ENCODE data around the gene SBK3.
"Not testable (repeated sequence)": the region's sequence is repeated elsewhere in the genome, so short reads cannot be mapped to it uniquely, and the experiment has no call there.

Gene SBK3

GRCh38 chr19:55535965-55536350 lies 9.4 kb downstream of the SBK3 start:
- Histone ChIP-seq H3K9ac (no peak overlapping the region), H3K9me3 (no peaks in the 10 kb centered on the region), H3K4me1 (peaks cover 12% of the 10 kb centered on the region; the same call in 1 of the 2 replicates), H3K27ac (0 out of 2 replicates have a peak overlapping the region, but pooled peaks have one; percentile 9), H3K36me3 (no peaks in the 10 kb centered on the region), H3K4me2 (no peak overlapping the region), H3K4me3 (no peak overlapping the region), H4K20me1 (no peaks in the 10 kb centered on the region), H3K27me3 (no peaks in the 10 kb centered on the region)
- TF ChIP-seq Cebpa-rat (IDR thresholded peaks at IDR 0.05) = no peak

DNA sequence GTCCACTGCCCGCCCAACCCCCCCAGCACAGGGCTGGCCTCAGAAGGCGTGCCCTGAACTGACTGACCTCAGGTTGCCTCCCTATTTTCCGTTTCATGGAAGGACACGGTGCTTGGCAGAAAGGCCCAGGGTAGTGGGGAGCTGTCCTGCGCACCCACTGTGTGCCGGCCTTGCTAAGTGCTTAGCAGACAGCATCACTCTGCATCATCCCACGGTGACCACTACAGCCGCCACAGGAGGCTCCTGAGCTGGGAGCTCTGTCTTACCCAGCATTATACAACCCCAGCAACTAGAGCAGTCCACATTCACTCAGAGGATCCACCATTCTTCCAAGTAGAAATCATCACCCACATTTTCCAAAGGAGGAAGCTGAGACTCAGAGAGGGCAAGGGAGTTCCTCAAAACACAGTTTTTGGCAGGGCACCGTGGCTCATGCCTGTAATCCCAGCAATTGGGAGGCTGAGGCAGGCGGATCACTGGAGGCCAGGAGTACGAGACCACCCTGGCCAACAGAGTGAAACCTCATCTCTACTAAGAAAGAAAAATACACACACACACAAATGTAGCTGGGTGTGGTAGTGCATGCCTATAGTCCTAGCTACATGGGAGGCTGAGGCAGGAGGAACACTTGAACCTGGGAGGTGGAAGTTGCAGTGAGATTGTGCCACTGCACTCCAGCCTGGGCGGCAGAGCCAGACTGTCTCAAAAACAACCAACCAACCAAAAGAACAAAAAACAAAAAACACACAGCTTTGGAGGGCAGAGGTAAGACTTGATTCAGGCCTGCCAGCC lies 10.0 kb downstream of the SBK3 start:
- Histone ChIP-seq H3K4me1 (peaks cover 15% of the 10 kb centered on the region; the same call in 1 of the 2 replicates), H3K9me3 (no peaks in the 10 kb centered on the region), H3K9ac (no peak overlapping the region), H3K4me3 (no peak overlapping the region), H3K36me3 (no peaks in the 10 kb centered on the region), H3K27me3 (no peaks in the 10 kb centered on the region), H3K27ac (peak overlapping the region; percentile 9; the same call in 1 of the 2 replicates), H3K4me2 (no peak overlapping the region), H4K20me1 (no peaks in the 10 kb centered on the region)
- TF ChIP-seq Cebpa-rat (IDR thresholded peaks at IDR 0.05) = no peak

DNA sequence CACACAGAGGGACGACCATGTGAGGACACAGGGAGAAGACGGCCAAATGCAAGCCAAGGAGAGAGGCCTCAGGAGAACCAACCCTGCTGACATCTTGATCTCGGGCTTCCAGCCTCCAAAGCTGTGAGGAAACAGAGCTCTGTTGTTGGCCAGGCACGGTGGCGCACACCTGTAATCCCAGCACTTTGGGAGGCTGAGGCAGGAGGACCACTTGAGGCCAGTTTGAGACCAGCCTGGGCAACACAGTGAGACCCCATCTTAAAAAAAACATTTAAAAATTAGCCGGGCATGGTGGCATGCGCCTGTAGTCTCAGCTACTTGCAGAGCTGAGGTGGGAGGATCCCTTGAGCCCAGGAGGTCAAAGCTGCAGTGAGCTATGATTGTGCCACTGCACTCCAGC lies 11.1 kb downstream of the SBK3 start:
- not testable (repeated sequence) for H4K20me1 ChIP-seq, H3K27me3 ChIP-seq, H3K9ac ChIP-seq, H3K4me2 ChIP-seq, H3K36me3 ChIP-seq, H3K27ac ChIP-seq, H3K9me3 ChIP-seq, H3K4me3 ChIP-seq
- peaks cover 24% of the 10 kb centered on the region for H3K4me1 ChIP-seq

DNA sequence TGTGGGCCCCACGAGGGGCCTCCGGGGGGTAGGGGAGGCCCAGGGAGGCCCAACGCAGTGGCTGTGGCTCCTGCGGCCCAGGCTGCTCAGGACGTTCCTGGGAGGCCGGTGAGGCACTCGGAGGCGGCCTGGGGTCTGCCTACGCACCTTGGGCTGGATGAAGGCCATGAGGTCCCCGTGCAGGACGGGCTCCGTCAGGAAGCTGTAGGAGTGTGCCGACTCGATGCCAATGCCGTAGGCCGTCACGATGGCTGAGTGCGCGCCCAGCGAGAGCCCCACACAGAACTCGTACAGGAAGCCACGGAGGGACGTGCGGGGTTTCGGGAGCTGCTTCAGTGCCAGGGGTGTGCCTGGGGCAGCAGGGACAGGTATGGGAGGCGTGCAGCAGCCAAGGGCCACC lies 14.3 kb downstream of the SBK3 start:
- H3K9me3 ChIP-seq = no peaks in the 10 kb centered on the region
- no peaks in the 10 kb centered on the region for H3K27me3 ChIP-seq
- peaks cover 24% of the 10 kb centered on the region for H3K4me1 ChIP-seq
- H3K4me3 ChIP-seq = no peak overlapping the region
- no peaks in the 10 kb centered on the region for H4K20me1 ChIP-seq
- peak overlapping the region; percentile 35 for H3K27ac ChIP-seq
- H3K9ac ChIP-seq = no peak overlapping the region
- 0 out of 2 replicates have a peak overlapping the region, but pooled peaks have one; percentile 19 for H3K4me2 ChIP-seq
- no peaks in the 10 kb centered on the region for H3K36me3 ChIP-seq
- TF ChIP-seq Cebpa-rat (IDR thresholded peaks at IDR 0.05) = no peak

GRCh38 chr19:55529636-55530234 lies 15.6 kb downstream of the SBK3 start:
- Histone ChIP-seq H3K27me3 (no peaks in the 10 kb centered on the region), H3K36me3 (no peaks in the 10 kb centered on the region), H3K4me1 (peaks cover 24% of the 10 kb centered on the region), H3K9ac (no peak overlapping the region), H3K4me2 (peak overlapping the region; percentile 34), H3K9me3 (no peaks in the 10 kb centered on the region), H3K27ac (peak overlapping the region; percentile 55), H3K4me3 (no peak overlapping the region), H4K20me1 (no peaks in the 10 kb centered on the region)
- no peak for TF ChIP-seq Cebpa-rat (IDR thresholded peaks at IDR 0.05)

- Histone ChIP-seq H3K9ac (no peak overlapping the region), H3K27ac (no peak overlapping the region), H3K4me2 (no peak overlapping the region), H4K20me1 (no peaks in the 10 kb centered on the region), H3K27me3 (no peaks in the 10 kb centered on the region), H3K36me3 (no peaks in the 10 kb centered on the region), H3K4me1 (peaks cover 24% of the 10 kb centered on the region), H3K9me3 (no peaks in the 10 kb centered on the region), H3K4me3 (no peak overlapping the region)
- no peak for TF ChIP-seq Cebpa-rat (IDR thresholded peaks at IDR 0.05)
Observed at GRCh38 chr19:55528030-55528803, 17.1 kb downstream of the SBK3 start.

DNA sequence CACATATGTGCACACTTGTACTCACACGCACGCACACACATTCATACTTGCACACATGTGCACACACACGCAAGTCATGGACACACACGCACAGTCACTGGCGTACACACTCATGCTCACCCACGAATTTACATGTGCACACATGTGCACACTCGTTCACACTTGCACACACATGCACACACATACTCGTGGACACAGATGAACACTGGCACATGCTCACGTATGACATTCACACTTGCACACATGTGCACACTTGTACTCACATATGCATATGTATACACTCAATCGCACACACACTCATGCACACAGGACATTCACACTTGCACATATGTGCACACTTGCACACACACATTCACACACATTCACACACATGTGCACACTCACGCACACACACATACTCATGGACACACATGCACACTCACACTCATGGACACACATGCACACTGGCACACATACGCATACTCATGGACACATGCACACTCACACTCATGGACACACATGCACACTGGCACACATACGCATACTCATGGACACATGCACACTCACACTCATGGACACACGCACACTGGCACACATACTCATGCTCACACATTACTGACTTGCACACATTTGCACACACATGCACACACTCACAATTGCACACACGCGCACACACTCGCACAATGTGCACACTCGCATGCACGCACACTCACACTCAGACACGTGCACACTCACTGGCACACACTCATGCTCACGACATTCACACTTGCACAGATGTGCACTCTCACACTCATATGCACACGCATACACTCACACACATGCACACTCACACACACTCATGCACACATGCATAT lies 17.9 kb downstream of the SBK3 start:
- Histone ChIP-seq H3K9me3 (no peaks in the 10 kb centered on the region), H3K4me1 (peaks cover 24% of the 10 kb centered on the region), H3K27ac (no peak overlapping the region), H3K36me3 (no peaks in the 10 kb centered on the region), H3K27me3 (no peaks in the 10 kb centered on the region), H3K4me3 (no peak overlapping the region), H3K4me2 (no peak overlapping the region), H4K20me1 (no peaks in the 10 kb centered on the region), H3K9ac (no peak overlapping the region)
- no peak for TF ChIP-seq Cebpa-rat (IDR thresholded peaks at IDR 0.05)

GRCh38 chr19:55526216-55527196 lies 18.8 kb downstream of the SBK3 start:
- no peaks in the 10 kb centered on the region for H3K36me3 ChIP-seq
- TF ChIP-seq Cebpa-rat (IDR thresholded peaks at IDR 0.05) = no peak
- no peaks in the 10 kb centered on the region for H3K27me3 ChIP-seq
- H3K4me2 ChIP-seq = no peak overlapping the region
- H3K4me1 ChIP-seq = peaks cover 24% of the 10 kb centered on the region
- H3K9me3 ChIP-seq = no peaks in the 10 kb centered on the region
- no peaks in the 10 kb centered on the region for H4K20me1 ChIP-seq
- H3K27ac ChIP-seq = no peak overlapping the region; the same call in 1 of the 2 replicates
- no peak overlapping the region for H3K9ac ChIP-seq
- H3K4me3 ChIP-seq = no peak overlapping the region

All from BLaER1 (cell line).